ENCODE data around the gene CTPS2. TPM values are rescaled to one million over a fixed set of nuclear protein-coding genes. Genes with fewer than 3 reads are reported as not detected.

Gene CTPS2
- total and polyA plus RNA-seq, 8 donors: 10.2 to 56.5 (median 49.1) TPM

DNA sequence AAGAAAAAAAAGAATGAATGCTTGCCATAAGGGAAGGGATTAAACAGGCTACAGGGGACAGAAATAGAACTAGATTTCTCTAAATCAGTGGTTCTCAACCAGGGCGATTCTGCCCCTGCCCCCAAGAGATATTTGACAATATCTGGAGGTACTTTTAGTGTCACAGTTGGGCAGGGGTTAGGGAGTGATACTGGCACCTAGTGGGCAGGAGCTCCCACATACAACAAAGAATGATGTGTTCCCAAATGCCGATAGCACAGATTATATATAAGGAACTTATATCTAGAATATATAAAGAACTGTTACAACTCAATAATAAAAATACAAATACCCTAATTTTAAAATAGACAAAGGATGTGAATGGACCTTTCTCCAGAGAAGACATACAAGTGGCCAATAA, 47.8 kb downstream of the CTPS2 start:
- Histone ChIP-seq H3K27ac (no peak overlapping the region), H3K4me1 (no peaks in the 10 kb centered on the region), H3K4me3 (no peak overlapping the region), H3K36me3 (no peaks in the 10 kb centered on the region), H3K27me3 (peaks cover 0 to 4% of the 10 kb centered on the region in 2 donors), H3K9me3 (no peaks in the 10 kb centered on the region)
- TF ChIP-seq, protein P1, sequence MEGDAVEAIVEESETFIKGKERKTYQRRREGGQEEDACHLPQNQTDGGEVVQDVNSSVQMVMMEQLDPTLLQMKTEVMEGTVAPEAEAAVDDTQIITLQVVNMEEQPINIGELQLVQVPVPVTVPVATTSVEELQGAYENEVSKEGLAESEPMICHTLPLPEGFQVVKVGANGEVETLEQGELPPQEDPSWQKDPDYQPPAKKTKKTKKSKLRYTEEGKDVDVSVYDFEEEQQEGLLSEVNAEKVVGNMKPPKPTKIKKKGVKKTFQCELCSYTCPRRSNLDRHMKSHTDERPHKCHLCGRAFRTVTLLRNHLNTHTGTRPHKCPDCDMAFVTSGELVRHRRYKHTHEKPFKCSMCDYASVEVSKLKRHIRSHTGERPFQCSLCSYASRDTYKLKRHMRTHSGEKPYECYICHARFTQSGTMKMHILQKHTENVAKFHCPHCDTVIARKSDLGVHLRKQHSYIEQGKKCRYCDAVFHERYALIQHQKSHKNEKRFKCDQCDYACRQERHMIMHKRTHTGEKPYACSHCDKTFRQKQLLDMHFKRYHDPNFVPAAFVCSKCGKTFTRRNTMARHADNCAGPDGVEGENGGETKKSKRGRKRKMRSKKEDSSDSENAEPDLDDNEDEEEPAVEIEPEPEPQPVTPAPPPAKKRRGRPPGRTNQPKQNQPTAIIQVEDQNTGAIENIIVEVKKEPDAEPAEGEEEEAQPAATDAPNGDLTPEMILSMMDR (IDR thresholded peaks at IDR 0.05): no peak
- ATAC-seq (no peak), DNase-seq (no peak)
- intact Hi-C loops (cut with DNase I): no loop called here

DNA sequence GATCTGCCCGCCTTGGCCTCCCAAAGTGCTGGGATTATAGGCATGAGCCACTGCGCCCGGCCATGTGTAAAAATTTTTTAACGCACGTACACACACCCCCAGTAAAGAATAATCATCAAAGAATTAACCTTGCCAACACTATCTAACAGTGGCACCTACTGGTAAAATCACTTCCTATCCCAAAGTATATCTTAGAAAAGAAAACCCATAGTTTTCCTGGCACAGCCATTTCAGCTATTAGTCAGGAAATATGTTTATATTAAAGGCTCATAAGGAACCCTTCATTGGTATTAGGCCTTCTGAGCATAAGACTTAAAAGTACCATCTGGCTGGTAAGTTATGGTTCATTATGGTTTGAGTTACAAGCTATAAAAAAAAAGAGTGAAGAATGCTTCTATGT, 48.4 kb downstream of the CTPS2 start:
- Histone ChIP-seq H3K36me3 (no peaks in the 10 kb centered on the region), H3K4me3 (no peak overlapping the region), H3K27ac (no peak overlapping the region), H3K9me3 (no peaks in the 10 kb centered on the region), H3K4me1 (no peaks in the 10 kb centered on the region), H3K27me3 (peaks cover 0 to 4% of the 10 kb centered on the region in 2 donors)
- intact Hi-C loops (cut with DNase I): no loop called here
- TF ChIP-seq, protein P1 (IDR thresholded peaks at IDR 0.05): no peak
- DNase-seq (no peak), ATAC-seq (no peak)

DNA sequence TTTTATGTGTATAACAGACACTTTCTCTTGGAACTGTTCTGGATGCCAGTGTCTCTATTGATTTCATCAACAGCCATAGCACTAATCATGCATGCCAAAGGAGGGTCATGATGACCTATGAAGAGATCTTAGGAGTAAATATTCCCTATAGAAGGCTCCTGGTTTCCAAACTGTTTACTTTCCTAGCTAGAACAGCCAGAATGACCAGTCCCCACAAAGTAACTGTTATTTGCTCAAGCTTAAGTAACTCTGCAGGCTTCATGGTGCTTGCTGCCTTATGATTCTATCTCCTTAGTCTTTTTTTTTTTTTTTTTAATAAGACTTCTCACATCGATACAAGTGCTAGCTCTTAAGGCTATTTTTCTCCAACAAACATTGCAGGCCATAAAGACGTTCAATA, 50.1 kb downstream of the CTPS2 start:
- Histone ChIP-seq H3K9me3 (no peaks in the 10 kb centered on the region), H3K4me1 (no peaks in the 10 kb centered on the region), H3K27me3 (peaks cover 0 to 4% of the 10 kb centered on the region in 2 donors), H3K4me3 (no peak overlapping the region), H3K27ac (no peak overlapping the region), H3K36me3 (no peaks in the 10 kb centered on the region)
- peak; percentile 64 for ATAC-seq
- DNase-seq: no peak
- intact Hi-C loops (cut with DNase I): no loop called here
- TF ChIP-seq, protein P1 (IDR thresholded peaks at IDR 0.05): no peak

DNA sequence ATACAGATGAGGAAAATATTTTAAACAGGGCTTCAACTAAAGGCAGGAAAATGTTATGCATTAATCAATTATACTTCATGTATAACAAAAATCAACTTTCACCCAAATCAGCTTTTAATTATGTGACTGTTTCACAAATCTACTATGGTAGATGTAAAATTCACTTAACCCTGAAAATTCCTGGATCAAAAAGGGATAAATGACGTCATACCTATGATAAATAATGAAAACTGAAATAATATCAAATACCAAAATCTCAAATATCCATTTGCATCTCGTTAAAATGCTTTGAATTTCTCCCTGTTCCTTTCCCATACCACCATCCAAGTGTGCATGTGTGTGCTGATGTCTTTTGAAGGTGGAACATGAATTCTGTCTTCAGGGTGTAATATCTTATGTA, 51.0 kb downstream of the CTPS2 start:
- TF ChIP-seq, protein P1 (IDR thresholded peaks at IDR 0.05): no peak
- H3K4me3 ChIP-seq: no peak overlapping the region
- no peak overlapping the region for H3K27ac ChIP-seq
- peaks cover 0 to 4% of the 10 kb centered on the region in 2 donors for H3K27me3 ChIP-seq
- intact Hi-C loops (cut with DNase I): no loop called here
- H3K4me1 ChIP-seq: no peaks in the 10 kb centered on the region
- no peaks in the 10 kb centered on the region for H3K9me3 ChIP-seq
- H3K36me3 ChIP-seq: no peaks in the 10 kb centered on the region
- no peak for ATAC-seq
- no peak for DNase-seq

DNA sequence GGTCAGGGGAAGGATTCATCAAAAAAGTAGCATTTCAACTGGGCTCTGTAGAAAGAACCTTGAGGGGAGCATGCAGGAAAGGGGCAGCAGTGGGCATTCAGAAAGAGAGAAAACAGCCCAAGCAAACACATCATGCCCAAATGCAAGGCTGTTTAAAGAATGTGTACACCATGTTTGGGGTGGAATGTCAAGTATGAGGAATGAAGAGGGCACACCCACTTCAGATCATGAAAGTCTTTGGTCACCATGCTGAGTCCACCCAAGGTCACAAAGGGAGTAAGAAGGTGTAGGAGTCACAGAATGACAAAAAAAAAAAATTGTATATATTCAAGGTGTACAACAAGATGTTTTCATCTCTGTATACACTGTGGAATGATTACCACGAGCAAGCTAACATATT, 53.1 kb downstream of the CTPS2 start:
- H3K9me3 ChIP-seq: no peaks in the 10 kb centered on the region
- intact Hi-C loops (cut with DNase I): no loop called here
- no peaks in the 10 kb centered on the region for H3K4me1 ChIP-seq
- peak; percentile 25 for ATAC-seq
- DNase-seq: no peak
- peaks cover 0 to 4% of the 10 kb centered on the region in 2 donors for H3K27me3 ChIP-seq
- no peak overlapping the region for H3K27ac ChIP-seq
- TF ChIP-seq, protein P1 (IDR thresholded peaks at IDR 0.05): no peak
- H3K36me3 ChIP-seq: no peaks in the 10 kb centered on the region
- no peak overlapping the region for H3K4me3 ChIP-seq

All from left lung (tissue), 10 donors.